GM12874 (cell line): ENCODE results near the gene PCNX1.

Experiments used
- TF ChIP-seq, protein P1 (sequence below): IDR thresholded peaks from 2 replicates; pipeline ENCODE4 v1.5.1; 2011; ENCODE audit warnings: low read depth, mild to moderate bottlenecking, control low read depth, low read length, moderate library complexity; ENCODE audit not compliant: insufficient read depth

PCNX1 gene

GRCh38 chr14:71119832-71120231 lies 212.6 kb downstream of the PCNX1 start:
- TF ChIP-seq, protein P1, sequence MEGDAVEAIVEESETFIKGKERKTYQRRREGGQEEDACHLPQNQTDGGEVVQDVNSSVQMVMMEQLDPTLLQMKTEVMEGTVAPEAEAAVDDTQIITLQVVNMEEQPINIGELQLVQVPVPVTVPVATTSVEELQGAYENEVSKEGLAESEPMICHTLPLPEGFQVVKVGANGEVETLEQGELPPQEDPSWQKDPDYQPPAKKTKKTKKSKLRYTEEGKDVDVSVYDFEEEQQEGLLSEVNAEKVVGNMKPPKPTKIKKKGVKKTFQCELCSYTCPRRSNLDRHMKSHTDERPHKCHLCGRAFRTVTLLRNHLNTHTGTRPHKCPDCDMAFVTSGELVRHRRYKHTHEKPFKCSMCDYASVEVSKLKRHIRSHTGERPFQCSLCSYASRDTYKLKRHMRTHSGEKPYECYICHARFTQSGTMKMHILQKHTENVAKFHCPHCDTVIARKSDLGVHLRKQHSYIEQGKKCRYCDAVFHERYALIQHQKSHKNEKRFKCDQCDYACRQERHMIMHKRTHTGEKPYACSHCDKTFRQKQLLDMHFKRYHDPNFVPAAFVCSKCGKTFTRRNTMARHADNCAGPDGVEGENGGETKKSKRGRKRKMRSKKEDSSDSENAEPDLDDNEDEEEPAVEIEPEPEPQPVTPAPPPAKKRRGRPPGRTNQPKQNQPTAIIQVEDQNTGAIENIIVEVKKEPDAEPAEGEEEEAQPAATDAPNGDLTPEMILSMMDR: no peak

DNA sequence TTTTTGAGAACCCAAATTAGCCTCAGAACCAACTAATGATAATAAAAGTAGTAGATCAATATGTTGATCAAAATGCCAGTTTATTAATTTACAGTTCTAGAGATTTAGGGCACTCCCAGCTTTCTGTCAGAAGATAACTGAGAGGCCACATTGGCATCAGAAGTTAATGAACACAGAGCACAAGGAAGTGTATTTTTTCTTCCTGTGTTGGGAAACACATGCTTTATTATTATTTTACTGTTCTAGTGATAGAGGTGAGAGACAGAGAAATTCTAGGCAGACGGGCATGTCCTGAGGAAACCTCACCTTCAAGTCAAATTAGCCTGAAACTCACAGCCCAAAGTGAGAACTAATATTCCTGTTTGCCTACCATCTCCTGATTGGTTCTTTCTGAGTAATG lies 213.7 kb downstream of the PCNX1 start:
- TF ChIP-seq, protein P1: no peak

DNA sequence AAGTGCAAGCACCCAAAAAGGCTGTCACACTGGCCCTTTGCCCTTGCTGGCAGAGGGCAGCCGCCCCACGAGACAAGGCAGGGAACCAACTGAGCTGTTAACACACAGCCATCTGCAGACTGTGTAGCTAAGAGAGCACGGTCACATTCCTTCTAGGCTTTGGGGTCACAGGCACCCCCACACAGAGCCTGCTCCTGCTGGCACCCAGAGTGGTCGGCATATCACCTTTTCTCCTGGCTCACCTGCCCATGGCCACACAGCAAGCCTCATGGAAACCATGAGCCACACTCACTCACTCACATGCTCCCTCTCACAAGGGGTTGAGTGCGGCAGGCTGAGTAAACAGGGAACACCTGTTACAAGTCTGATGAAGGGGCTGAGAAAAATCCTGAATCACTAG lies 214.5 kb downstream of the PCNX1 start:
- TF ChIP-seq, protein P1: no peak

DNA sequence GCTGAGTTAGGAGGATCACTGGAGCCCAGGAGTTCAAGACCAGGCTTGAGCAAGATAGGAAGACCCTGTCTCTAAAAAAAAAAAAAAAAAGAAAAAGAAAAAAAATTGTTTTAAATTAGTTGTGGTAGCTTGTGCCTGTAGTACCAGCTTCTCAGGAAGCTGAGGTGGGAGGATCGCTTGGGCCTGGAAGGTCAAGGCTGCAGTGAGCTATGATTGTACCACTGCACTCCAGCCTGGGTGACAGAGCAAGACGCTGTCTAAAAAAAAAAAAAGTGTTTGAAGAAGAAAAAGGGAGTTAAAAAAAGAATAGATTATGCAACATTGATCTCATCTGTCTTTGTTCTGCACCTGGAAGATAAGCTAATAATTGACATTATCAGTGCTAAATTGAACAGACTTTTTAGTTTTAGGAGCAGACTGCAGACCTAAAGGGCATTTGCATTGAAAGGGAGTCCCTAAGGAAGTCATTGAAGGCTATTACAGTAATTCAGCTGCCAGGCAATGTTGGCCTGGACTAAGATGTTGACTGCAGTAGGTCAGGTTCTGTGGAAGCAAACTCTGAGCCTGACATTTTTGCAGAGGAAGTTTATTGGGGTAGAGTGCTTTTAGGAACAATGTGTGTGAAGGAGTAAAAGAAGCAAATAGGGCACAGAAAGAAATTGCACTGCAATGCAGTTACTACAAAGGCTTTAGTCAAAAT lies 215.8 kb downstream of the PCNX1 start:
- TF ChIP-seq, protein P1: no peak

GRCh38 chr14:71123579-71124135 lies 216.4 kb downstream of the PCNX1 start:
- TF ChIP-seq, protein P1: no peak

GRCh38 chr14:71130491-71131179 lies 223.4 kb downstream of the PCNX1 start:
- TF ChIP-seq, protein P1: no peak

- TF ChIP-seq, protein P1: no peak
Measured at GRCh38 chr14:71133296-71133695, 226.0 kb downstream of the PCNX1 start.
